Measurements from ENCODE around the gene PDE3B. TPM values are rescaled to one million over a fixed set of nuclear protein-coding genes. Genes with fewer than 3 reads are reported as not detected.
"Not testable (repeated sequence)": the region's sequence is repeated elsewhere in the genome, so short reads cannot be mapped to it uniquely, and the experiment has no call there.

Gene PDE3B
- total RNA-seq, 1 experiment from 2014 or later, result 0.23 TPM

- POLR2A ChIA-PET, result interaction anchor here (0.7 kb wide), 1 partner anchor 100 kb away, joined by 3 read pairs; no protein-coding TSS in a partner anchor
- H3K36me3 Mint-ChIP-seq (ENCODE audit: insufficient read depth, unreplicated experiment), result no peaks in the 10 kb centered on the region
- intact Hi-C loops (cut with micrococcal nuclease), result no loop called here
- no peak overlapping the region for H3K27ac Mint-ChIP-seq (ENCODE audit: low read depth, unreplicated experiment)
- CTCF ChIA-PET, result no interaction called here
- H3K4me1 Mint-ChIP-seq (ENCODE audit: insufficient read depth, unreplicated experiment), result no peaks in the 10 kb centered on the region
- DNase-seq (ENCODE audit: unreplicated experiment), result no peak
- BruUV-seq (replicated peaks), result no TSS peak
- no peak overlapping the region for H3K4me3 Mint-ChIP-seq (ENCODE audit: unreplicated experiment)
- no peaks in the 10 kb centered on the region for H3K9me3 Mint-ChIP-seq (ENCODE audit: unreplicated experiment)
- peaks cover 44% of the 10 kb centered on the region for H3K27me3 Mint-ChIP-seq (ENCODE audit: insufficient read depth, unreplicated experiment)
- TF ChIP-seq, protein P1, sequence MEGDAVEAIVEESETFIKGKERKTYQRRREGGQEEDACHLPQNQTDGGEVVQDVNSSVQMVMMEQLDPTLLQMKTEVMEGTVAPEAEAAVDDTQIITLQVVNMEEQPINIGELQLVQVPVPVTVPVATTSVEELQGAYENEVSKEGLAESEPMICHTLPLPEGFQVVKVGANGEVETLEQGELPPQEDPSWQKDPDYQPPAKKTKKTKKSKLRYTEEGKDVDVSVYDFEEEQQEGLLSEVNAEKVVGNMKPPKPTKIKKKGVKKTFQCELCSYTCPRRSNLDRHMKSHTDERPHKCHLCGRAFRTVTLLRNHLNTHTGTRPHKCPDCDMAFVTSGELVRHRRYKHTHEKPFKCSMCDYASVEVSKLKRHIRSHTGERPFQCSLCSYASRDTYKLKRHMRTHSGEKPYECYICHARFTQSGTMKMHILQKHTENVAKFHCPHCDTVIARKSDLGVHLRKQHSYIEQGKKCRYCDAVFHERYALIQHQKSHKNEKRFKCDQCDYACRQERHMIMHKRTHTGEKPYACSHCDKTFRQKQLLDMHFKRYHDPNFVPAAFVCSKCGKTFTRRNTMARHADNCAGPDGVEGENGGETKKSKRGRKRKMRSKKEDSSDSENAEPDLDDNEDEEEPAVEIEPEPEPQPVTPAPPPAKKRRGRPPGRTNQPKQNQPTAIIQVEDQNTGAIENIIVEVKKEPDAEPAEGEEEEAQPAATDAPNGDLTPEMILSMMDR (IDR thresholded peaks at IDR 0.05; ENCODE audit: unreplicated experiment), result no peak
Measured at GRCh38 chr11:14722496-14722895, 78.9 kb downstream of the PDE3B start.

GRCh38 chr11:14725150-14725549 is 81.5 kb downstream of the PDE3B start:
- Mint-ChIP-seq H3K9me3 (ENCODE audit: unreplicated experiment) (no peaks in the 10 kb centered on the region), H3K4me1 (ENCODE audit: insufficient read depth, unreplicated experiment) (no peaks in the 10 kb centered on the region), H3K27ac (ENCODE audit: low read depth, unreplicated experiment) (no peak overlapping the region), H3K4me3 (ENCODE audit: unreplicated experiment) (no peak overlapping the region), H3K36me3 (ENCODE audit: insufficient read depth, unreplicated experiment) (no peaks in the 10 kb centered on the region), H3K27me3 (ENCODE audit: insufficient read depth, unreplicated experiment) (peaks cover 56% of the 10 kb centered on the region)
- ChIA-PET CTCF (no interaction called here), POLR2A (no interaction called here)
- no peak for DNase-seq (ENCODE audit: unreplicated experiment)
- intact Hi-C loops (cut with micrococcal nuclease), result no loop called here
- no TSS peak for BruUV-seq (replicated peaks)
- TF ChIP-seq, protein P1 (IDR thresholded peaks at IDR 0.05; ENCODE audit: unreplicated experiment), result no peak

- TF ChIP-seq, protein P1 (IDR thresholded peaks at IDR 0.05; ENCODE audit: unreplicated experiment), result no peak
- ChIA-PET POLR2A (no interaction called here), CTCF (no interaction called here)
- intact Hi-C loops (cut with micrococcal nuclease), result no loop called here
- Mint-ChIP-seq H3K27me3 (ENCODE audit: insufficient read depth, unreplicated experiment) (peaks cover 69% of the 10 kb centered on the region), H3K4me1 (ENCODE audit: insufficient read depth, unreplicated experiment) (no peaks in the 10 kb centered on the region), H3K36me3 (ENCODE audit: insufficient read depth, unreplicated experiment) (no peaks in the 10 kb centered on the region), H3K4me3 (ENCODE audit: unreplicated experiment) (no peak overlapping the region), H3K9me3 (ENCODE audit: unreplicated experiment) (no peaks in the 10 kb centered on the region), H3K27ac (ENCODE audit: low read depth, unreplicated experiment) (no peak overlapping the region)
- BruUV-seq (replicated peaks), result no TSS peak
- no peak for DNase-seq (ENCODE audit: unreplicated experiment)
Measured at GRCh38 chr11:14727215-14727614, 83.6 kb downstream of the PDE3B start.

DNA sequence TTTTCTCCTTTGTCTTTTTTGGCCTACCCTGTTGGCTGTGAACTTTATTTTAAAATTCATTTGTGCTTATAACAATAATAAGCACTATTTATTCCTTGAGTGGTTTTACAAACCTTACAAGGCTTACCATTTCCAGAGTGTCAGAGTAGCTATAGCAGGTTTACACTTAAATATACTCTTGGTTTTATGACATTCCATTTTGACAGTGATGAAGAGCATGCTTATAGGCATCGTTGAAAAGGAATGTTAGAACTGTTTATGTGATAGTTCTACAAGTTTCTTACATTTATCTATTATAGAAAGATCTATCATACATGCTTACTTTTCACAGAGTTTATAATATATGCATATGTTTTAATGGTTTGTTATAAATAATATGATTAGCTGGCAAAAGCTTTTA is 84.1 kb downstream of the PDE3B start:
- no peak for DNase-seq (ENCODE audit: unreplicated experiment)
- intact Hi-C loops (cut with micrococcal nuclease), result no loop called here
- TF ChIP-seq, protein P1 (IDR thresholded peaks at IDR 0.05; ENCODE audit: unreplicated experiment), result no peak
- Mint-ChIP-seq H3K27me3 (ENCODE audit: insufficient read depth, unreplicated experiment) (peaks cover 73% of the 10 kb centered on the region), H3K4me3 (ENCODE audit: unreplicated experiment) (no peak overlapping the region), H3K4me1 (ENCODE audit: insufficient read depth, unreplicated experiment) (no peaks in the 10 kb centered on the region), H3K27ac (ENCODE audit: low read depth, unreplicated experiment) (no peak overlapping the region), H3K36me3 (ENCODE audit: insufficient read depth, unreplicated experiment) (no peaks in the 10 kb centered on the region), H3K9me3 (ENCODE audit: unreplicated experiment) (no peaks in the 10 kb centered on the region)
- POLR2A ChIA-PET, result no interaction called here
- CTCF ChIA-PET, result no interaction called here
- BruUV-seq (replicated peaks), result no TSS peak

- H3K4me3 Mint-ChIP-seq (ENCODE audit: unreplicated experiment); H3K27ac Mint-ChIP-seq (ENCODE audit: low read depth, unreplicated experiment); DNase-seq (ENCODE audit: unreplicated experiment); intact Hi-C loops (cut with micrococcal nuclease); BruUV-seq (replicated peaks); POLR2A ChIA-PET; H3K9me3 Mint-ChIP-seq (ENCODE audit: unreplicated experiment); H3K4me1 Mint-ChIP-seq (ENCODE audit: insufficient read depth, unreplicated experiment); H3K36me3 Mint-ChIP-seq (ENCODE audit: insufficient read depth, unreplicated experiment); CTCF ChIA-PET: not testable (repeated sequence)
- H3K27me3 Mint-ChIP-seq (ENCODE audit: insufficient read depth, unreplicated experiment), result peaks cover 74% of the 10 kb centered on the region
Measured at GRCh38 chr11:14740539-14740938, 96.9 kb downstream of the PDE3B start.
